ENCODE data around the gene MTMR3. TPM values are rescaled to one million over a fixed set of nuclear protein-coding genes. Genes with fewer than 3 reads are reported as not detected.

The MTMR3 gene
- total and polyA plus RNA-seq, 8 donors, result 37.4 to 55.4 (median 44.9) TPM

DNA sequence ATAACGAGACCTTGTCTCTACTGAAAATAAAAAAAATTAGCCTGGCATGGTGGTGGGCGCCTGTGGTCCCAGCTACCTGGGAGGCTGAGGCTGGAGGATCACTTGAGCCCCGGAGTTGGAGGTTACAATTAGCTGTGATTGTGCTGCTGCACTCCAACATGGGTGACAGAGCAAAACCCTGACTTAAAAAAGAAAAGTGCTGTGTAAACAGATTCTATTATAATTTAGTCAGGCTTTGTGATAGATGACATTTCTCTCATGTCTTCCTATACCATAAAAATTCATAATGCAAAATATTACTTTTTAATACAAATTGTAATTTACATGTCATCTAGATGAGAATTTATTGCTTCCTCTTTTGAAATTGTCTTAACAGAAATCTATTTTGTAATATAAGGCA, 94.1 kb downstream of the MTMR3 start:
- Histone ChIP-seq H3K4me3 (no peak overlapping the region), H3K4me1 (peaks cover 9 to 18% of the 10 kb centered on the region in 2 donors), H3K27ac (no peak overlapping the region), H3K9me3 (no peaks in the 10 kb centered on the region), H3K36me3 (peaks cover 0 to 31% of the 10 kb centered on the region in 2 donors), H3K27me3 (no peaks in the 10 kb centered on the region)
- TF ChIP-seq, protein P1, sequence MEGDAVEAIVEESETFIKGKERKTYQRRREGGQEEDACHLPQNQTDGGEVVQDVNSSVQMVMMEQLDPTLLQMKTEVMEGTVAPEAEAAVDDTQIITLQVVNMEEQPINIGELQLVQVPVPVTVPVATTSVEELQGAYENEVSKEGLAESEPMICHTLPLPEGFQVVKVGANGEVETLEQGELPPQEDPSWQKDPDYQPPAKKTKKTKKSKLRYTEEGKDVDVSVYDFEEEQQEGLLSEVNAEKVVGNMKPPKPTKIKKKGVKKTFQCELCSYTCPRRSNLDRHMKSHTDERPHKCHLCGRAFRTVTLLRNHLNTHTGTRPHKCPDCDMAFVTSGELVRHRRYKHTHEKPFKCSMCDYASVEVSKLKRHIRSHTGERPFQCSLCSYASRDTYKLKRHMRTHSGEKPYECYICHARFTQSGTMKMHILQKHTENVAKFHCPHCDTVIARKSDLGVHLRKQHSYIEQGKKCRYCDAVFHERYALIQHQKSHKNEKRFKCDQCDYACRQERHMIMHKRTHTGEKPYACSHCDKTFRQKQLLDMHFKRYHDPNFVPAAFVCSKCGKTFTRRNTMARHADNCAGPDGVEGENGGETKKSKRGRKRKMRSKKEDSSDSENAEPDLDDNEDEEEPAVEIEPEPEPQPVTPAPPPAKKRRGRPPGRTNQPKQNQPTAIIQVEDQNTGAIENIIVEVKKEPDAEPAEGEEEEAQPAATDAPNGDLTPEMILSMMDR (IDR thresholded peaks at IDR 0.05), result no peak
- ATAC-seq (no peak), DNase-seq (no peak)
- intact Hi-C loops (cut with DNase I), result no loop called here

GRCh38 chr22:29979777-29980321, 96.9 kb downstream of the MTMR3 start:
- TF ChIP-seq, protein P1 (IDR thresholded peaks at IDR 0.05), result no peak
- H3K4me3 ChIP-seq, result no peak overlapping the region
- DNase-seq (peak in 2 of 4 donors; percentile 15 to 32), ATAC-seq (peak; percentile 88)
- intact Hi-C loops (cut with DNase I), result no loop called here
- peaks cover 0 to 43% of the 10 kb centered on the region in 2 donors for H3K36me3 ChIP-seq
- peak overlapping the region; percentile 44 to 58 for H3K27ac ChIP-seq
- no peaks in the 10 kb centered on the region for H3K9me3 ChIP-seq
- peaks cover 9 to 10% of the 10 kb centered on the region in 2 donors for H3K4me1 ChIP-seq
- no peaks in the 10 kb centered on the region for H3K27me3 ChIP-seq

DNA sequence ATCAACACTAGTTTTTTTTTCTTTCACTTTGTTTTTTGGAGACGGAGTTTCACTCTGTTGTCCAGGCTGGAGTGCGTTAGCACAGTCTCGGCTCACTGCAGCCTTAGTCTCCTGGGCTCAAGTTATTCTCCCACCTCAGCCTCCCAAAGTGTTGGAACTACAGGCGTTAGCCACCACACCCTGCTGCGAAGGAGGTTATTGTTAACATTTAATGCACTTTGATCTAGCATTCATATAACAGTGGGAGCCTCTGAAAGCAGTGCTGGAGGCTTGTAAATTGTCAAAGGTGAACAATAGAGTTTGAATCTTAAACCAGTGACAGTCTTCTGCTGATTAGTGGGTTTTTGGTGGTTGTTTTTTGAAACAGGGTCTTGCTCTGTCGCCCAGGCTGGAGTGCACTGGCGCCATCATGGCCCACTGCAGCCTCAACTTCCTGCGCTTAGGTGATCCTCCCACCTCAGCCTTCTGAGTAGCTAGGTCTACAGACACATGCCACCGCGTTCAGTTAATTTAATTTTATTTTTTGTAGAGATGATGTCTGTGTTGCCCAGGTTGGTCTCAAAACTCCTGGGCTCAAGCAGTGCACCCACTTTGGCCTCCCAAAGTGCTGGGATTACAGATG, 100.4 kb downstream of the MTMR3 start:
- Histone ChIP-seq H3K4me1 (peaks cover 9 to 10% of the 10 kb centered on the region in 2 donors), H3K4me3 (no peak overlapping the region), H3K27me3 (no peaks in the 10 kb centered on the region), H3K27ac (no peak overlapping the region), H3K36me3 (peaks cover 0 to 54% of the 10 kb centered on the region in 2 donors), H3K9me3 (no peaks in the 10 kb centered on the region)
- no peak for ATAC-seq
- intact Hi-C loops (cut with DNase I), result no loop called here
- TF ChIP-seq, protein P1 (IDR thresholded peaks at IDR 0.05), result no peak
- DNase-seq, result no peak

DNA sequence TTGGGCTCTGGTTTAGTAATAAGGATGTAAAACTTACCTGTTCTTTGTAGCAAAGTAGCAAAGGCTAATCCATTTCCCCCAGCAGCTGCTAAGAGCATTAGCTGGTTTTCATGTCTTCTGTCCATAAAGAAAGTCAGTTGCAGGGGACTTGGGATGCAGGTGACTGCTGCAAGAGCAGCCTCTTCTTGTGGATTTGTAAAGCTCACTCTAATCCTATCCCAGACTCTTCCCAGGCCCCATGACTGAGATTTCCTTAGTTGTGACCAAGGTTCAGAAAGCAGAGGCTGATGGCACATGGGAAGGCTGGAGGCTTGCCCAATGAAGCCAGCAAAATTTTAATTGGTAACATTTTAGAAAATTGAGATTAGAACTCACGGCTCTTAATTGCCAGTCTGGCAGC, 102.9 kb downstream of the MTMR3 start:
- no peak overlapping the region for H3K4me3 ChIP-seq
- H3K4me1 ChIP-seq, result no peaks in the 10 kb centered on the region
- no peak for ATAC-seq
- DNase-seq, result no peak
- intact Hi-C loops (cut with DNase I), result no loop called here
- H3K27me3 ChIP-seq, result no peaks in the 10 kb centered on the region
- TF ChIP-seq, protein P1 (IDR thresholded peaks at IDR 0.05), result no peak
- no peak overlapping the region for H3K27ac ChIP-seq
- H3K36me3 ChIP-seq, result peaks cover 0 to 51% of the 10 kb centered on the region in 2 donors
- no peaks in the 10 kb centered on the region for H3K9me3 ChIP-seq

- intact Hi-C loops (cut with DNase I), result no loop called here
- DNase-seq, result peak in 1 of 4 donors; percentile 40
- no peaks in the 10 kb centered on the region for H3K4me1 ChIP-seq
- no peaks in the 10 kb centered on the region for H3K9me3 ChIP-seq
- H3K27ac ChIP-seq, result no peak overlapping the region
- peak; percentile 73 for ATAC-seq
- H3K36me3 ChIP-seq, result peaks cover 0 to 59% of the 10 kb centered on the region in 2 donors
- no peak overlapping the region for H3K4me3 ChIP-seq
- TF ChIP-seq, protein P1 (IDR thresholded peaks at IDR 0.05), result no peak
- H3K27me3 ChIP-seq, result no peaks in the 10 kb centered on the region
Observed at GRCh38 chr22:29987137-29987536, 104.2 kb downstream of the MTMR3 start.

Data from left lung (tissue), 10 donors.